ENCODE results near the gene RAB33A.

RAB33A gene

DNA sequence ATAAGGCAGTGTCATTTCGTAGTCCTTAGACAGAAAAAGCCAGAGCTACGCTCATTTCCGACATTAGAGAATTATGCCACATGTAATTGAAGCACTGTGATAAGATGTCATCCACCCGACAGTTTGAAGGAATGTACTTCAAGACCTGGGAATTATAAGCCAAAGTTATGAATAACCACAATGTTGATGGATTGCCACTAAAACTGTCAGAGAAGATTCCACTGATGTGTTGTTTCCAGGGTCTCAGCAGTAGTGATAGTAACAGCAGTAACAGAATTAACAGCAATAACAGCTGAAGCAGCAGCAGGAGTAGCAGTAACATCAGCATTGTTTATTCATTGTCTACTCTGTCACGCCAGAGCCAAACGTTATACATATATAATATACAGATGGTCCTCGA, 24.7 kb downstream of the RAB33A start:
- Histone ChIP-seq H3K27ac (ENCODE audit: low read length) (no peak overlapping the region), H3K27me3 (ENCODE audit: low read depth, low read length) (no peaks in the 10 kb centered on the region), H3K36me3 (replicated peaks; ENCODE audit: low read depth, low read length) (peaks cover 5% of the 10 kb centered on the region), H3K79me2 (ENCODE audit: low read length) (no peaks in the 10 kb centered on the region), H3K4me1 (ENCODE audit: low read length) (peaks cover 60% of the 10 kb centered on the region), H3K9ac (ENCODE audit: low read length) (no peak overlapping the region), H3K4me2 (ENCODE audit: low read length) (no peak overlapping the region), H4K20me1 (ENCODE audit: insufficient read depth, low read length) (no peaks in the 10 kb centered on the region), H2AFZ (ENCODE audit: low read depth, low read length) (no peak overlapping the region), H3K4me3 (ENCODE audit: low read length) (no peak overlapping the region), H3K9me3 (ENCODE audit: insufficient read depth, low read length) (no peaks in the 10 kb centered on the region)
- TF ChIP-seq, protein P1, sequence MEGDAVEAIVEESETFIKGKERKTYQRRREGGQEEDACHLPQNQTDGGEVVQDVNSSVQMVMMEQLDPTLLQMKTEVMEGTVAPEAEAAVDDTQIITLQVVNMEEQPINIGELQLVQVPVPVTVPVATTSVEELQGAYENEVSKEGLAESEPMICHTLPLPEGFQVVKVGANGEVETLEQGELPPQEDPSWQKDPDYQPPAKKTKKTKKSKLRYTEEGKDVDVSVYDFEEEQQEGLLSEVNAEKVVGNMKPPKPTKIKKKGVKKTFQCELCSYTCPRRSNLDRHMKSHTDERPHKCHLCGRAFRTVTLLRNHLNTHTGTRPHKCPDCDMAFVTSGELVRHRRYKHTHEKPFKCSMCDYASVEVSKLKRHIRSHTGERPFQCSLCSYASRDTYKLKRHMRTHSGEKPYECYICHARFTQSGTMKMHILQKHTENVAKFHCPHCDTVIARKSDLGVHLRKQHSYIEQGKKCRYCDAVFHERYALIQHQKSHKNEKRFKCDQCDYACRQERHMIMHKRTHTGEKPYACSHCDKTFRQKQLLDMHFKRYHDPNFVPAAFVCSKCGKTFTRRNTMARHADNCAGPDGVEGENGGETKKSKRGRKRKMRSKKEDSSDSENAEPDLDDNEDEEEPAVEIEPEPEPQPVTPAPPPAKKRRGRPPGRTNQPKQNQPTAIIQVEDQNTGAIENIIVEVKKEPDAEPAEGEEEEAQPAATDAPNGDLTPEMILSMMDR (IDR thresholded peaks at IDR 0.05; ENCODE audit: low read depth, low read length), result no peak
- TF ChIP-seq EZH2phosphoT487 (IDR thresholded peaks at IDR 0.05; ENCODE audit: low read depth), result no peak

DNA sequence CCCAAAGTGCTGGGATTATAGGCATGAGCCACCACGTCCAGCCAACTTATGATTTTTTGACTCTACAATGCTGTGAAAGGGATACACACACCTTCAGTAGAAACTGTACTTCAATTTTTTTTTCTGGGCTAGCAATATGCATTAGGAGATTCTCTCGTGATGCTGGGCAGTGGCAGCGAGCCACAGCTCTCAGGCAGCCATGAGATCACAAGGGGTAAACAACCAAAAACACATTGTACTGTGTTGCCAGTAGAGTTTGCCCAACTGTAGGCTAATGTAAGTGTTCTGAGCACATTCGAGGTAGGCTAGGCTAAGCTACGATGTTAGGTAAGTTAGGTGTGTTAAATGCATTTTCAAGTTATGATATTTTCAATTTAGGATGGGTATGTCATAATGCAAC, 25.7 kb downstream of the RAB33A start:
- Histone ChIP-seq H3K79me2 (ENCODE audit: low read length) (no peaks in the 10 kb centered on the region), H2AFZ (ENCODE audit: low read depth, low read length) (no peak overlapping the region)

DNA sequence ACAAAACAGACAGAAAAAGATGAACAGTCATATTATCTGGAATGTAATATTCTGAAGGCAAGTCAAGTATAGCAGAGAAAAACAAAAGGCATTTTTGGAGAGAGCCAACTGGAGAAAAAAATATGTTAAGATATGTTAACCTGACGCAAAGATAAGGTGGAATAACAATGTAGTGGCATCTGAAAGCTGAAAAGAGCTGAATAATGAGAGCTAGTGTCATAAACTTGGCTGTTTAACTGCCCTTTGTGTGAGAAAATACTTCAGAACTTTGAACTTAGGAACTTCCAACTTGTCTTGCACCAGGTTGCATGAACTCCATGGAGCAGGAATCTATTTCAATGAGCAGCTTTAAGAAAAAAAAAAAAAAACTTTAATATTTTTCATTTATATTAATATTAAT, 32.9 kb downstream of the RAB33A start:
- peaks cover 20% of the 10 kb centered on the region for H3K36me3 ChIP-seq (replicated peaks; ENCODE audit: low read depth, low read length)
- no peaks in the 10 kb centered on the region for H3K27me3 ChIP-seq (ENCODE audit: low read depth, low read length)
- H2AFZ ChIP-seq (ENCODE audit: low read depth, low read length), result no peak overlapping the region
- no peak overlapping the region for H3K4me2 ChIP-seq (ENCODE audit: low read length)
- H3K9ac ChIP-seq (ENCODE audit: low read length), result no peak overlapping the region
- peaks cover 11% of the 10 kb centered on the region for H3K4me1 ChIP-seq (ENCODE audit: low read length)
- H3K27ac ChIP-seq (ENCODE audit: low read length), result no peak overlapping the region
- H4K20me1 ChIP-seq (ENCODE audit: insufficient read depth, low read length), result no peaks in the 10 kb centered on the region
- no peaks in the 10 kb centered on the region for H3K79me2 ChIP-seq (ENCODE audit: low read length)
- H3K9me3 ChIP-seq (ENCODE audit: insufficient read depth, low read length), result no peaks in the 10 kb centered on the region
- no peak overlapping the region for H3K4me3 ChIP-seq (ENCODE audit: low read length)
- TF ChIP-seq, protein P1 (IDR thresholded peaks at IDR 0.05; ENCODE audit: low read depth, low read length), result no peak
- TF ChIP-seq EZH2phosphoT487 (IDR thresholded peaks at IDR 0.05; ENCODE audit: low read depth), result no peak

More for the DNA sequence above, 25.7 kb downstream of the RAB33A start:
- H3K27ac ChIP-seq (ENCODE audit: low read length), result no peak overlapping the region
- H3K9ac ChIP-seq (ENCODE audit: low read length), result no peak overlapping the region
- H4K20me1 ChIP-seq (ENCODE audit: insufficient read depth, low read length), result no peaks in the 10 kb centered on the region
- TF ChIP-seq, protein P1 (IDR thresholded peaks at IDR 0.05; ENCODE audit: low read depth, low read length), result no peak
- TF ChIP-seq EZH2phosphoT487 (IDR thresholded peaks at IDR 0.05; ENCODE audit: low read depth), result no peak
- H3K4me3 ChIP-seq (ENCODE audit: low read length), result no peak overlapping the region
- no peak overlapping the region for H3K4me2 ChIP-seq (ENCODE audit: low read length)
- peaks cover 5% of the 10 kb centered on the region for H3K36me3 ChIP-seq (replicated peaks; ENCODE audit: low read depth, low read length)
- peaks cover 55% of the 10 kb centered on the region for H3K4me1 ChIP-seq (ENCODE audit: low read length)
- no peaks in the 10 kb centered on the region for H3K9me3 ChIP-seq (ENCODE audit: insufficient read depth, low read length)
- H3K27me3 ChIP-seq (ENCODE audit: low read depth, low read length), result no peaks in the 10 kb centered on the region

DNA sequence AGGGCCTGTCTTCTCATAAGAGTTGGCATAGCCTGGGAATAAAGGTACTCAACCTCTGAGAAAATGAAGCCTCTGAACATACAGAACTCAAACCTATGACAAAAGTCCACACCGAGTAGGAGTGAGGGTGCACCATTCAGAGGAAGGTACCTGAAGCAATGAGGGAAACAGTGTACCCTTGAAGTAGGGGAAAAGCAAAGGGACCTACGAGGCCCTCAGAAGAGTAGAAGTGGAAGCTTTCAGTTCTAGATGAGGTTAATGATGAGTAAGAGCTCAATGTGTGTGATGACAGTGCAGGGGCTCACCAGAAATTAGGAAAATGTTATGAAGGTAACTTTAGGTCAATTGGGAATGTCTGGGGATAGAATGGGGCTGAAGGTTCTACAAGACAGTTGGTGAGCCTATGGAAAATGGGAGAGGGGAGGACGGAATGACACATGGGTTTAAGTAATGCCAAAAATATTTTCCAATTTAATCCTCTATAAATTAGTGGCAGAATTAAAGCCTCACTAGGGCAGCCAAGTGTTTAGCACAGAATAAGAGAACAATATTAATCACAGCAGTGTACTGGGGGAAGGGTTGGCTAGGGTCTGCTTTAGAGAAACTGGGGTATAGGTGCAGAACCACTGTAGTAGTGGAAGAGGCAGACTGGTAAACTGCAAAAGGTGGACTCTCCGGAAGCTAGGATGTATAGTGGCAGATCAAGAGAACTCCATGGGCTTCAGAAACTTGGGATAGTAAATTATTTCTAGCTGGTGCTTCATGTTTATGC, 39.8 kb downstream of the RAB33A start:
- Histone ChIP-seq H4K20me1 (ENCODE audit: insufficient read depth, low read length) (no peaks in the 10 kb centered on the region), H3K4me3 (ENCODE audit: low read length) (peak overlapping the region; percentile 37; the same call in 1 of the 2 replicates), H2AFZ (ENCODE audit: low read depth, low read length) (no peak overlapping the region), H3K79me2 (ENCODE audit: low read length) (no peaks in the 10 kb centered on the region), H3K4me2 (ENCODE audit: low read length) (peak overlapping the region; percentile 55), H3K4me1 (ENCODE audit: low read length) (peaks cover 24% of the 10 kb centered on the region), H3K9ac (ENCODE audit: low read length) (no peak overlapping the region), H3K9me3 (ENCODE audit: insufficient read depth, low read length) (no peaks in the 10 kb centered on the region), H3K27ac (ENCODE audit: low read length) (peak overlapping the region; percentile 72), H3K27me3 (ENCODE audit: low read depth, low read length) (no peaks in the 10 kb centered on the region), H3K36me3 (replicated peaks; ENCODE audit: low read depth, low read length) (peaks cover 24% of the 10 kb centered on the region)
- TF ChIP-seq, protein P1 (IDR thresholded peaks at IDR 0.05; ENCODE audit: low read depth, low read length), result no peak
- TF ChIP-seq EZH2phosphoT487 (IDR thresholded peaks at IDR 0.05; ENCODE audit: low read depth), result no peak

Data from OCI-LY3 (cell line).